Immature natural killer cell (primary cell): ENCODE results near the gene KIDINS220. TPM values are rescaled to one million over a fixed set of nuclear protein-coding genes. Genes with fewer than 3 reads are reported as not detected.

Source experiments
- DNase-seq, 3 donors: peaks; one replicate each; pipeline ENCODE4 v3.0.0; 2022; ENCODE audit warnings: mixed read lengths in 1 of 3
- H3K27ac Mint-ChIP-seq, 6 donors: one replicate each; pipeline ENCODE4 v1.8.0; 2020; ENCODE audit warnings: mixed read lengths in 6 of 6, mild to moderate bottlenecking in 5 of 6, inconsistent platforms in 4 of 6, moderate library complexity in 3 of 6
- H3K27me3 Mint-ChIP-seq, 3 donors: one replicate each; pipeline ENCODE4 v1.8.0; 2020 to 2021; ENCODE audit warnings: low read depth in 3 of 3, mild to moderate bottlenecking in 3 of 3, mixed read lengths in 3 of 3, moderate library complexity in 3 of 3, inconsistent platforms in 1 of 3
- H3K36me3 Mint-ChIP-seq, 3 donors: one replicate each; pipeline ENCODE4 v1.8.0; 2020; ENCODE audit warnings: mixed read lengths in 3 of 3, inconsistent platforms in 2 of 3, mild to moderate bottlenecking in 2 of 3
- H3K4me1 Mint-ChIP-seq, 2 donors: one replicate each; pipeline ENCODE4 v1.8.0; 2020; ENCODE audit warnings: inconsistent platforms in 2 of 2, mild to moderate bottlenecking in 2 of 2, mixed read lengths in 2 of 2, moderate library complexity in 1 of 2
- H3K4me3 Mint-ChIP-seq, 5 donors: one replicate each; pipeline ENCODE4 v1.8.0; 2020; ENCODE audit warnings: mild to moderate bottlenecking in 5 of 5, mixed read lengths in 5 of 5, inconsistent platforms in 3 of 5, moderate library complexity in 3 of 5
- H3K9me3 Mint-ChIP-seq, 6 donors: one replicate each; pipeline ENCODE4 v1.8.0; 2020; ENCODE audit warnings: mild to moderate bottlenecking in 6 of 6, mixed read lengths in 6 of 6, inconsistent platforms in 4 of 6, moderate library complexity in 3 of 6
- polyA plus RNA-seq, 3 donors: library from polyadenylated mRNA; unstranded; fragments of 300-500 nt; fragmentation: Illumina TruSeq; gene quantifications; one replicate each; pipeline ENCODE4 v1.2.3, GENCODE V29; 2021

Gene KIDINS220
- polyA plus RNA-seq, 3 donors from 2014 or later = 12.2 to 37.5 (median 21.2) TPM

DNA sequence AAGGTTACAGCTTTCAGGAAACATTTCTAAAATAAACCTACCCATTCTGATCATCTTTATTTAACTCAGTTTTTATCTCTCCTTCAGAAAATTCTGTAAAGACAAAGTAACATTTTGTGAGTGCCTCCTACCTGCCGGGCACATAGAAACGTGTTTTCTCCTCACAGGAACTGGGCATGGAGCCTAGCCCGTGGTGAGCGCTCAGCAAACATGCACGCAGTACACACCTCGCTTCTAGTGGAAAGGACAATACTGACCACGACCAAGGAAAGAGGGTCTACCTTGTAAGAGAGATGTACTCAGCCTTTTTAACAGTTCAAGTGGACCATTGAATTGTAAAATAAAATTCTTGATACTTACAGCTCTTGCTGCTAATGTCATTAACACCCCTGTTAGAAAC is 24.8 kb upstream of the KIDINS220 start:
- Mint-ChIP-seq H3K27ac (no peak overlapping the region), H3K9me3 (no peaks in the 10 kb centered on the region), H3K4me3 (no peak overlapping the region), H3K4me1 (no peaks in the 10 kb centered on the region), H3K27me3 (peaks cover 0 to 5% (median 2%) of the 10 kb centered on the region in 3 donors), H3K36me3 (no peaks in the 10 kb centered on the region)
- no peak for DNase-seq

- no peaks in the 10 kb centered on the region for H3K9me3 Mint-ChIP-seq
- H3K27ac Mint-ChIP-seq = no peak overlapping the region
- no peaks in the 10 kb centered on the region for H3K36me3 Mint-ChIP-seq
- no peak for DNase-seq
- no peaks in the 10 kb centered on the region for H3K4me1 Mint-ChIP-seq
- H3K4me3 Mint-ChIP-seq = no peak overlapping the region
- peaks cover 0 to 5% (median 2%) of the 10 kb centered on the region in 3 donors for H3K27me3 Mint-ChIP-seq
Observed at GRCh38 chr2:8861797-8862196, 24.4 kb upstream of the KIDINS220 start.

DNA sequence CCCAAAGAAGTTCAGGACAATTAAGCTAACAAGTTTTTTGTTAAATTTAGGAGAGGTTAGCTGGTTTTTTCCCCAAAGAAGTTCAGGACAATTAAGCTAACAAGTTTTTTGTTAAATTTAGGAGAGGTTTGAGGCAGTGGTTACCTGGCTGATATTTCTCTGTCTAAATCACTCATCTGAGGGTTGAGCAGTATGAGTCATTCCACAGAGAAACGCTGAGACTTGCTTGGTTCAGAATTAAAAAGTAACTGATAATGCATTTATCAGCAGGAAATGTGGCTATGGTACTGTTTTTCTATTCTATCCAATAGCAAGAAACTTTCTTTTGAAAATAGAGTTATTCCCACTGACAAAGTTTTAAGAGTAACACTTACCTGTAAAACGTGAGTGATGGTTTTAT is 22.8 kb upstream of the KIDINS220 start:
- no peak for DNase-seq
- H3K4me3 Mint-ChIP-seq = no peak overlapping the region
- H3K4me1 Mint-ChIP-seq = no peaks in the 10 kb centered on the region
- H3K36me3 Mint-ChIP-seq = no peaks in the 10 kb centered on the region
- peaks cover 0 to 5% (median under 1%) of the 10 kb centered on the region in 3 donors for H3K27me3 Mint-ChIP-seq
- no peak overlapping the region for H3K27ac Mint-ChIP-seq
- no peaks in the 10 kb centered on the region for H3K9me3 Mint-ChIP-seq

GRCh38 chr2:8858910-8859309 is 21.5 kb upstream of the KIDINS220 start:
- Mint-ChIP-seq H3K27me3 (peaks cover 0 to 2% (median 0%) of the 10 kb centered on the region in 3 donors), H3K9me3 (no peaks in the 10 kb centered on the region), H3K27ac (no peak overlapping the region), H3K36me3 (no peaks in the 10 kb centered on the region), H3K4me3 (no peak overlapping the region), H3K4me1 (no peaks in the 10 kb centered on the region)
- DNase-seq = no peak

GRCh38 chr2:8858264-8858663 is 20.9 kb upstream of the KIDINS220 start:
- H3K9me3 Mint-ChIP-seq = no peaks in the 10 kb centered on the region
- H3K27ac Mint-ChIP-seq = no peak overlapping the region
- H3K4me1 Mint-ChIP-seq = no peaks in the 10 kb centered on the region
- H3K4me3 Mint-ChIP-seq = no peak overlapping the region
- H3K27me3 Mint-ChIP-seq = peaks cover 0 to 2% (median 0%) of the 10 kb centered on the region in 3 donors
- no peak for DNase-seq
- no peaks in the 10 kb centered on the region for H3K36me3 Mint-ChIP-seq

DNA sequence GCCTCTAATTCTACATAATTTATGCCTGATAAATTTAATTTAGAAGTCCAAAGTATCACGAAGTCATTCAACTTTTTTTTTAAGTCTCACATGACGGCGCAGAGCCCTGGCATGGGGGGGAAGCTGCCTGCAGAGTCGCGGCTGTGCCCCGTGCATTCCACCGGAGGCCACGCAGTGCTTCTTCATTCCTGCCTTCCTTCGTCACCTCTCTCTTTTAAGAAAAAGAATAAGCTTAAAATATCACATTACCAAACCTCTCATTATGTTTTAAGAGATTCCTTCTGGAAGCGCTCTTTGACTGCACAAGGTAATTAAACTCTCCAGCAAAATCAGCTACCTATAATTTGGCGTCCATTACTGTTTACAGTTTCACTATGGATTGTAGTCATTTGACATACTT is 20.3 kb upstream of the KIDINS220 start:
- H3K4me3 Mint-ChIP-seq = no peak overlapping the region
- no peak for DNase-seq
- no peaks in the 10 kb centered on the region for H3K36me3 Mint-ChIP-seq
- no peaks in the 10 kb centered on the region for H3K9me3 Mint-ChIP-seq
- no peak overlapping the region for H3K27ac Mint-ChIP-seq
- H3K4me1 Mint-ChIP-seq = no peaks in the 10 kb centered on the region
- peaks cover 0 to 2% (median 0%) of the 10 kb centered on the region in 3 donors for H3K27me3 Mint-ChIP-seq

DNA sequence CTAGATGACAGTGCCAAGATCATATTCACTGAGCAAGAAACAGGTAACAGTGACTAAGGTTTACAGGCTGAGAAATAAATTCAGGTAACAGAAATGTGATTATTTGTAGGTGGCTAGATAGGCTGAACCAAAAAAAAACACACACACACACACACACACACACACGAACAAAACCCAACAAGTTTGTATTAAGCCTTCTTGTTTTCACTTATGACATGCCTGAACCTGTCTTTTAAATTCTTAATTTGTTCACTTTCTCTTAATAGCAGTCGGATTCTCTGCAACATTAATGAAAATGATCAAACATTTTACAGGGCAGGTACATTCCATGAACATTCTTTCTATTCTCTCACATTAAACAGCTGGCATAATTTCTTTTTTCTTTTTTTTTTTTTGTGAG is 18.8 kb upstream of the KIDINS220 start:
- Mint-ChIP-seq H3K4me1 (no peaks in the 10 kb centered on the region), H3K36me3 (no peaks in the 10 kb centered on the region), H3K27ac (no peak overlapping the region), H3K9me3 (no peaks in the 10 kb centered on the region), H3K27me3 (peaks cover 0 to 3% (median 2%) of the 10 kb centered on the region in 3 donors), H3K4me3 (no peak overlapping the region)
- no peak for DNase-seq

GRCh38 chr2:8855010-8855409 is 17.6 kb upstream of the KIDINS220 start:
- Mint-ChIP-seq H3K27ac (no peak overlapping the region), H3K36me3 (no peaks in the 10 kb centered on the region), H3K4me1 (no peaks in the 10 kb centered on the region), H3K4me3 (no peak overlapping the region), H3K9me3 (no peaks in the 10 kb centered on the region), H3K27me3 (peaks cover 0 to 6% (median 3%) of the 10 kb centered on the region in 3 donors)
- no peak for DNase-seq

DNA sequence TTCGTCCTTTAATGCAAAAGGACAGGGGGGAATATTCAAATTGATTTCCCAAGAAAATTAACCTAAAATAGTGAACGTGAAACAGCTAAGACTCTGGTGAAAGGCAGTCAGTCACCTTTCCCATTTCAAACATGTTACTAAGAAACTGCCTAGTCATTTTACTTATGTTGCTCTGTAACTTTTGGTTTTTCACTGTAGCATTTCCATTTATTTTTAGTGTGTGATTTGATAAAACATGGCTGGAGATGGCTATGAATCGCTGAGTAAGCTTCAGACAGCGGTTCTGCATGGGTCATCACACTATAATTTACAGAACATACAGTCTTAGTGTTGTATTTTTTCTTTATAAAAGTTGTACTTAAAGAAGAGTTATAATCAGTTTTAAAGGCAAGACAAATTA is 16.0 kb upstream of the KIDINS220 start:
- H3K27me3 Mint-ChIP-seq = peaks cover 2 to 6% (median 3%) of the 10 kb centered on the region in 3 donors
- no peak overlapping the region for H3K4me3 Mint-ChIP-seq
- H3K9me3 Mint-ChIP-seq = no peaks in the 10 kb centered on the region
- DNase-seq = no peak
- no peaks in the 10 kb centered on the region for H3K36me3 Mint-ChIP-seq
- peaks cover 0 to 2% of the 10 kb centered on the region in 2 donors for H3K4me1 Mint-ChIP-seq
- no peak overlapping the region for H3K27ac Mint-ChIP-seq

DNA sequence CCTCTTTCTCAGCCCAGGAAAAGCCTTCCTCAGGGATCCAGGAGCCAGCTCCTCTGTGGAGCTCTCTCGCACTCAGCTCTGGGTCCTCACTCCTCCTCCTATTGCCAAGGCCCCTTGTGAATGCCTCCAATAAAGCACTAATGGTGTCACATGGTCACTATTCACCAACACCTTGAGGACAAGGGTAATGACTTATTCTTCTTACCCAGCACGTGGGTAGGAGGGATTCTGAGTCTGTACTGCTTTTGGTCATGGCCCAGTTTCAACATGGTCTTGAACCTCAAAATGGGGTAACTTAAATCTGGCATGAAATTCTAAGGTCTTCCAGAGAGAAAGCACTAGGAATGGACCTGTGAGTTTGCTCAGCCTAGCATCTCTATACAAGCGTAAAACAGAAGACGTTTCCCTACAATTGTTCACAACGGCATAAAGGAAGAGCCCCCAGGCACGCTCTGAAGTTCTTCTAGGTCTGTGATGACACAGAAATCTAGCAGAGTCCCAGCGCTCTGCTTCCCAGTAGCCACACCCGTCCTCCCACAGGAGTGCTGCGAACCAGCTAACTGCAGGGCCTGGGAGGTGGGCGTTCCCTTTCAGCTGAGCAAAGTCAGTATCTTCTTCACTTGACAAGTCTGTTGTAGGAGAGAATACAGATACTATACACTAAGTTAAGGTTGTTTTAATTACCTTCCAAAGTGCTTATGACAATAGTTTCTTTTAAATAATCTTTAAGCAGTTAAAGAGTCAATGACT is 14.6 kb upstream of the KIDINS220 start:
- Mint-ChIP-seq H3K9me3 (no peaks in the 10 kb centered on the region), H3K4me3 (no peak overlapping the region), H3K27ac (no peak overlapping the region), H3K4me1 (peaks cover 0 to 2% of the 10 kb centered on the region in 2 donors), H3K27me3 (peaks cover 2 to 9% (median 3%) of the 10 kb centered on the region in 3 donors), H3K36me3 (no peaks in the 10 kb centered on the region)
- no peak for DNase-seq

DNA sequence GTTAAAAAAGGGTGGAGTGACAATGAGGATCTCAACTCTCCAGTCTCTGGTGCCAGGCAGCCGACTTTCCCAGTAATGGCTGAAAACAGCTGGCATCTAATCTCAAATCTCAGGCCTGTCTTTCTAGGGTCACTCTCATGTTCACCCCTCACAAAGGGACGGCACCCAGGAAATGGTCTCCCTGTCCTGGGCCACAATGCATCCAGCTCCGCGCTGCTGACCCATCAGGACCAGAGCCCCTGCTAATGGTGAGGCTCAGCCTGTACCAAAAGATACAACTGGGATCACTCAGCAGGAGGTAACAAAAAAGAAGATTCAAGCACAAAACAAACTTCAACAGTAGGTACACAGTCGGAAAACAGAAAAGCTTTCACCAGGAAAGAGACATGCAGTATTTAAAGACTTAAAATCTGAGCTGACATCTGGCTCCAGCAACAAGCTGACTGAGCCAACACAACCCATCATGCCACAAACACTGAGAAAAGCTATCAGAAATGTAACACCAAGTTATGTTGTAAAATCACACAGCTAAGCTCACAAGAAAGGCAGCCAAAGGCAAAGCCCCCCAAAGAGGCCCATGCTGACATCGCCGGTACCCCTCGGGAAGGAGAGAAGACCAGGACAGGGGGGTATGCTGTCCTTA is 13.6 kb upstream of the KIDINS220 start:
- H3K27ac Mint-ChIP-seq = no peak overlapping the region
- H3K4me3 Mint-ChIP-seq = no peak overlapping the region
- H3K9me3 Mint-ChIP-seq = no peaks in the 10 kb centered on the region
- peaks cover 4 to 14% (median 8%) of the 10 kb centered on the region in 3 donors for H3K27me3 Mint-ChIP-seq
- DNase-seq = no peak
- peaks cover 0 to 2% of the 10 kb centered on the region in 2 donors for H3K4me1 Mint-ChIP-seq
- H3K36me3 Mint-ChIP-seq = no peaks in the 10 kb centered on the region

DNA sequence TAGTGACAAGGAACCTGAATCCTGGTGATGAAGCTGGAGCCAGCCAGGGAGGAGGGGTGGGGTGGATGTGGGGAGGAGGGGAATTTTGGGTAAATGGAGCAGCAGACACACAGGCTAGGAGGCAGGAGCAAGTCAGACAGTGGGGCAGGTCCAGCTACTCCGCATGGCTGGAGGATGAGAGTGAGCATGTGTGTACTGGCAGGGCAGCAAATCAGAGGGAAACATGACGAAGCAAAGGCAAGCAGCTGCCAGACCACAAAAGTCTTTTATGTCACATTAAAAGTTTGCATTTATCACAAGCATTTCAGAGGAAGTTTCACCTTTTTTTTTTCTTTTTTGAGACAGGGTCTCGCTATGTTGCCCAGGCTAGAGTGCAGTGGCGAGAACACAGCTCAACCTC is 11.9 kb upstream of the KIDINS220 start:
- Mint-ChIP-seq H3K4me1 (peaks cover 0 to 2% of the 10 kb centered on the region in 2 donors), H3K27ac (peak overlapping the region in 1 of 6 donors; percentile 14), H3K27me3 (peaks cover 4 to 14% (median 11%) of the 10 kb centered on the region in 3 donors), H3K9me3 (no peaks in the 10 kb centered on the region), H3K4me3 (no peak overlapping the region), H3K36me3 (peaks cover 0 to 4% (median 0%) of the 10 kb centered on the region in 3 donors)
- no peak for DNase-seq

- Mint-ChIP-seq H3K9me3 (no peaks in the 10 kb centered on the region), H3K27ac (no peak overlapping the region), H3K36me3 (peaks cover 0 to 7% (median 0%) of the 10 kb centered on the region in 3 donors), H3K4me3 (no peak overlapping the region), H3K4me1 (peaks cover 0 to 2% of the 10 kb centered on the region in 2 donors), H3K27me3 (peaks cover 4 to 14% (median 11%) of the 10 kb centered on the region in 3 donors)
- DNase-seq = no peak
Observed at GRCh38 chr2:8848328-8849100, 11.1 kb upstream of the KIDINS220 start.

DNA sequence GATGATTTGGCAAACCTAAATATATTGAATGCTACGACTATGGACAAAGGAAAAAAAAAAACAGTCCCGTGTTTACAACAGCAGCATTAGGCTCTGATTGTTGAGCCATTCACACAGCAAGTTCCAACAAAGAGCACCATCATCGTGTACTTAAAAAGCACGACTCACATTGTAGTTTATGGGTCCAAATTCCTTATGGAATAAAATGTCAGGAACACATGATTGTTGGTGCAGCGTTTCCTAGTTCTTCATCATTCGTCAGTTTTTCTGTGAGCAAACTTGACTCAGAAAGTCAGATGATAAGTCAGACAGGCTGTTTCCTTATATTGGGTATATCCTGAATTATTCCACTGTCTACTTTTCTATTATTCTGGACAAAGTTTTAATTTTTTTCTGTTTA is 10.0 kb upstream of the KIDINS220 start:
- H3K27me3 Mint-ChIP-seq = peaks cover 4 to 14% (median 11%) of the 10 kb centered on the region in 3 donors

More for the DNA sequence above, 10.0 kb upstream of the KIDINS220 start:
- H3K36me3 Mint-ChIP-seq = peaks cover 0 to 7% (median 0%) of the 10 kb centered on the region in 3 donors
- no peak overlapping the region for H3K27ac Mint-ChIP-seq
- peaks cover 0 to 2% of the 10 kb centered on the region in 2 donors for H3K4me1 Mint-ChIP-seq
- H3K9me3 Mint-ChIP-seq = no peaks in the 10 kb centered on the region
- no peak overlapping the region for H3K4me3 Mint-ChIP-seq
- no peak for DNase-seq
